NCI-H1694 treated with DMSO at 0.1 percent for 48 hours (cell line): ENCODE measurements around the gene DAB2.
"Not testable (repeated sequence)": the region's sequence is repeated elsewhere in the genome, so short reads cannot be mapped to it uniquely, and the experiment has no call there.

Experiments used
- DNase-seq: peaks from one replicate; lab custom pipeline; 2025; lab: John Stamatoyannopoulos, UW

The DAB2 gene

DNA sequence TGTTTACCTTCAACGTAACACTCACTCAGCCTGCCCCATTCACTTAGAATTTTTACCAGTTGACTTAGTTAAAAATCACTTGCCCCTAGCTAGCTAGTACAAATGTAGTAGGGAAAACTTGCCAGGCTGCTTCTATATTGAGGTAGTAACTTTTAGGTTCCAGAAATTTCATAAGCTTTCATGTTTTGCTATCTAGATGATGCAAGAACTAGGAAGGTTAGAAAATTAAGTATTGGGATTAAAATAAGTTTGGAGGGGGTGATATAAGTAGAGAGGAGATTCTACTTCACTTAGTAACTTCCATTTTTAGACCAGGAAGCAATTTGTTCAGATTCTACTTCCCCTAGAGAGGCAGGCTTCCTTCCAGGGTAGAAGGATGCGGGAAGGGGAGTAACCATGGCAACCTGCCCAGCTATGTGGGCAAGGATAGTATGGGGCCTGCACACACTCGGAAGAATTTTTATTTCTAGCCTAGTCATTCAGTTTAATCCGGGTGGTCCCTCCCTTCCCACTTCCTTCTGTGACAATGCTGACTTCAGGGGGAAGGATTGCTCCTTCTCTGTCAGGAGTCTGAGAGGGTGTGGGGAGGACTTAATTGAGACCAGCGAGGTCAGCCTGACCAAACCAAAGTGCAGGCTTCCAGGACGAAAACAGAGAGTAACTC lies 4.2 kb downstream of the DAB2 start:
- DNase-seq, result no peak

DNA sequence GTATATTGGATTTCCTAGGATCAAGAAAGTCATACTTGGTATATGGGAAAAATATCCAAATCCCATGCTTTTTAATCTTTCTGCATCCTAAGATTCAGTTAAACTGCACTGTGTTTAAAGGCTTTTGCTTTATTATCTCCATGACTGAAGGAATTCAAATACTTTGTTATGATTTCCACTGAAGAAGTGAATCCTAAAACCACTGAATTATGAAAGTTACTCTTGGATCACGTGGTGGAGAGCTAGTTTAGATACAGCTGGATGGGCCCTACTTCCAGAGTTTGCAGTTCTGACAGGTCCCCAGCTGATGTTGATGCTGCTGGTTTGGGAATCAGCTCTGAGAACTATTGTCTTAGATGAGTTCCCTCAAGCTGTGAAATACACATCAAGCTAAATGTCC lies 5.0 kb downstream of the DAB2 start:
- no peak for DNase-seq

DNA sequence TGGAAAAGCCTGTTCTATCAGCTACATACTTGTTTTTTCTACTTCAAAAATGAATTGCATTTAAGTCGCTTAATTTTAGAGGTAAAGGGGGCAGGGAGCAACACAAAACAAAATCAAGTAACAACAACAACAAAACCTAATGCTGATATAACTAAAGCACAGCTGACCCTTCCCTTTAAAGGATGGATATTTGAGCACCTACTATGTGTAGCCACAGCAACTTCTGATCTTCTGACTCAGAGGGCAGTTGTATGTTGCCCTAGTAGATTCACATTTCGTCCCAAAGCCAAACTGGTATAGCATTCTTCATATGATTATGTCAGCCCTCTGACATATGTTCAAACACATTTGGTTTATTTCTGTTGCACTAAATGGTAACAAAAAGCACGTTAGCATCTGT lies 6.8 kb downstream of the DAB2 start:
- DNase-seq, result no peak

DNA sequence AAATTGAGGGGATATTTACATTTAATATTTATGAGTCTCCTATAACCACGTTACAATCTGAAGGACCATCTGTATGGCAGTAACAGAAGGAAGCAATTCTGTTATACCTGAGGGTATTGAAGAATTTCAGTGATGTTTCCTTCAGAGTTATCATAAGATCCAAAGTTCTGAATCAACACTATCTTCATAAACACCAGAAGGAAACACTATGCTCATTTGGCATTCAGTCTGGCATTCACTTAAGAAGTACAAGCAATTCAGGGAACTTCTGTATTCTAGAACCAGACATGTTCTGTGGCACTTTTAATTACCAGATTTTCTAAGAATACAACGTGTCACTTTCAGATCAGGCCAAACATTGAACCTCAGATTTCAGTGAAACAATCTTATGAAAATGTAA lies 9.6 kb downstream of the DAB2 start:
- no peak for DNase-seq

DNA sequence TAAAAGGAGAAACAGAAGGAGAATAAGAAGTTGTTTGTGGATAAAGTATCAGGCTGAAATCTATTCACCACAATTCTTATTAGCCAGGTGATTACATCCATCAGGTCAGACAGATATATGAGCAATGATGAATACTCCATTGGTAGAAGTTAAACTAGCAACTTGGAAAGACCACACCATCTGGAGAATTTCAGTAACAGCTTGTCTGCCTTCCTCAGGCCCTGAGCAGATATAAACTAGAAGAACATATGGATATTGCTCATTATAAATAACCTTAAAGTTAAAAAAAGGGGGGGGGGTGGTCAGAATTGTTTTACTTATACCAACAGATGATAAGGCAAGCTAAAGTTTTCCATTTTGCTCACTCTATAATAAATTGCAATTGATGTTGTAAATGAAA lies 10.4 kb downstream of the DAB2 start:
- DNase-seq, result no peak

DNA sequence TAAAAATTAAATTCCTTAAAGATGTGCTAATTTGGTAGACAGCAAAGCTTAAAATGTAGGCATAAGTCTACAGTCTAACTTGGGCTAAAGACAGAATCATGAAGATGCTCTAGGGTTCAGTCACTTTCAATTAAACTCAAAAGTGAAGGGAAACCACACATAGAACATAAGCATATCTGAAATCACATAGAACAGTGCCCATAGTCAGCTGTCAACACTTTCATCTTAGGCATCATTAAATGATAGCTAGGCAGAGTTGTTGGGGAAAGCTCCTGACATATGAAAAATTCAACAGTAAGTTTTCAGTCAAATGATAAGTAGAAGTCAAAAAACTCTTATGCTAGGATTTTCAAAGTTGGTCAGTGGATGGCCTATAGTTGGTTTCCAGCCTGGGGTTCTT lies 11.0 kb downstream of the DAB2 start:
- DNase-seq, result no peak

DNA sequence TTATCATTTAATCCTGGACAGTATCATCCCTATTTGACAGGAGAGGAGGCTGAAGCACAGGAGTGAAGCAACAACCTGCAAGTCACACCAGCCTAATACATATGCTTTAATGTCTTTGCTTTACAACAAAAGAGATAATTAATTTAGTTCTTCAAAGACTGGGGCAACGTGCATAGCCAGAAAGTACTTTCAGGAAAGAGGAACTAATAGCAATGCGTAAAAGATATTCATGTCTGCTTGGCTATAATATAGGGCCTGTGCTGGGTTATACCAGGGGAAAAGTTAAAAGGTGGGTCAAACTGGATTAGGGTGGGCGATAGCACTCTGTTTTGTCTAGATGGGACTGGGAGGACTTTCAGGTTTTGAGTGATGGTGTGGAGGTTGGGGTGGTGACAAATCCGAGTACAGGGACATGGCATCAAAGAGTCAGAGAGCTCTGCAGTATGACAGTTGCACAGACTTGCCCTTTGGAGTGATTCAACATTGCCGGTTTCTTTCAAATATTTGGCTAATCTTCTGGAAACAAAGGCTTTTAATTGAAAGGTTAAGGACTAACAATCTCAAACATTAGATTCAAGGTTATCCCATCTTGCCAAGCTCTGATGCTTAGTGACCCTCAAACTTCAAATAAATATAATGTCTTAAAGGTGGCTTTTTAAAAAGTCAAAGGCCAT lies 11.9 kb downstream of the DAB2 start:
- DNase-seq, result no peak

DNA sequence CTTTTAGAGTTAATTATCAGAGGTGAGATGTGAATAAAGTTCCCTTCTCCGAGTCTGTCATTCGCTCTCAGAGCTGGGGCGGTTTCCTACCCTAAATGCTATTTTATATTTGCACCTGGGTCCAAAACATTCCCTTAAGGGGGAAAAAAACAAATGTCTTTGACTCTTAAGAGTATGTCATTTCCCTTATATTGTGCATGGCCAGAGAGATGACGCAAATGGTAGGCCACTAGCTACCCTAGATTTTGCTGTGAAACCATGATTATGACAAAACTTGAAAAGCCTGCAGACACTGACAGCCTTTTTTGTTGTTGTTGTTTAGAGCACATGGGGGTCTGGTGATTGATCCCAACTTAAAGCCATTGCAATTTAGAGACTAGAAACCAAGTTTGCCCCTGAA lies 12.8 kb downstream of the DAB2 start:
- DNase-seq, result no peak

DNA sequence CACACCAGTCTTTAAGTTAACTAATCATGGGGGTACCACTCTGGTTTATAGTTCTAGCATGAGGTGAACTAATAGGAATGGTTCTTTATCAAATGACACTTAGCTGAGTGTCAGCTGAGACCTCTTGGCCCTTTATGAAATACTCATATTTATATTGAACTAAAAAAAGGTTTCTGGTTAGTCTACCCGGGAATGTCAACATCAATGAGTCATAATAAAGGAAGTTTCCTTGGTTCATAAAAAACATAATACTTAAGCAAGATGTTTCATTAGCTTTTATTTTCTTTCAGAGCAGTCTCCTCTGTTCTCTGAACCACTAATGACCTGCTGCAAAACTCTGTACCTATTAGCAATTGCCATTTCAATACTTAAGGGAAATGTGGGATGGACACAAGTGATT lies 13.7 kb downstream of the DAB2 start:
- no peak for DNase-seq

DNA sequence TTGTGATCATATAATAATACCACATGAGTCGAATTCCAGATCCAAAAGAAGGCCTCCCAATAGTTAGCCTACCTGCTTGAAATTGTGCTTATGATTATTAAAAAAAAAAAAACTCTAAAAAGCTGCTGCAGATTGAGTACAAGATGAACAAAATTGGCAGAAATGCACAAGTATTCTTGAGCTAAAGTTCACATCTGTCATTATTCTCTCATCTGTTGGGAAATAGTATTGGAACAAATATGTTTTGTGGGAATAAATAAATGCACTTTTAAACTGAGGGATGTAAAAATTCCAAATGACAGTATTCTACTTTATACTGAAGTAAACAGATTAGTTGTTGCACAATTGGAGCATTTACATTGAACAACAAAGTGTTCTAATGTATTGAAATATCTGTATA lies 15.7 kb downstream of the DAB2 start:
- no peak for DNase-seq

DNA sequence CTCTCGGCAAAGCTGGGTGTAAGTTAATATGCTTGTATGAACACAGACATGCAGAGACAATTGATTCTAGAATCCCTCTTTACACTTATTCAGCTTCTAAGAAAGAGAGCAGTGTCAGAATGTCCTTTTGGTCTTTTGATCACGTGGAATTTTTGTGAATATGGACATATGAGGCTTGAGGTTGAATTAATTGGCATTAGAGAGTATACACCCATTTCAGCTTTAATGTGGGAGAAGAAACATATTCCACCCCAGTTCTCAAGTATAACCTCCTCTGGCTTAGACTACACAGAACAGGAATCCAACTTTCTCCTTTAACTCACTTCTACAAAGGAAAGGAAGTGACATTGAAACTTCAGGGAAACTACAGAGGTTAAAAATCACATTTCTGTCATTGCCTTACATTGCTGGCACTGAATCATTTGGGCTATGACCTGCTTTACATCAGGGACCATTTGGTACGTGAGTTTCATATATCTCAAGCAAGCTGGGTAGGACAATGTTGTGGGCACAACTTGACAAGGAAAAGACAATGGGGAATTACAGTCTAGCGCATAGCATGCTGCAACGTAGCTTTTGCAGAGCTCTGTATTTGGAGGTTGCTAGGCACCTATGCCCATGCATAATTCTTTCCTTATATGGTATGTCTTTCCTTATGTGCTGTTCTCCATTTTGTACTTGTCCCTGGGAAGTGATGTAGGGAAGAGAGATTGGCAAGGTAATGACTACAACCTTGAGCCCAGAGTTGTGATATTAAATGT lies 19.5 kb downstream of the DAB2 start:
- DNase-seq, result no peak

DNA sequence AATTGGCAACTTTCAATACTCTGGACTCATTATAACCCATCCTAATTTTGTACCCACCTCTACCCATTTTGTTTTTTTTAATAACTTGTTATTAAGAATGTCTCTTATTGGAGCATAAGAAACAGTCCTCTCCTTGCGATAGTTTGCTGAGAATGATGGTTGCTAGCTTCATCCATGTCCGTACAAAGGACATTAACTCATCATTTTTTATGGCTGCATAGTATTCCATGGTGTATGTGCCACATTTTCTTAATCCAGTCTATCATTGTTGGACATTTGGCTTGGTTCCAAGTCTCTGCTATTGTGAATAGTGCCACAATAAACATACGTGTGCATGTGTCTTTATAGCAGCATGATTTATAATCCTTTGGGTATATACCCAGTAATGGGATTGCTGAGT lies 21.0 kb downstream of the DAB2 start:
- not testable (repeated sequence) for DNase-seq

DNA sequence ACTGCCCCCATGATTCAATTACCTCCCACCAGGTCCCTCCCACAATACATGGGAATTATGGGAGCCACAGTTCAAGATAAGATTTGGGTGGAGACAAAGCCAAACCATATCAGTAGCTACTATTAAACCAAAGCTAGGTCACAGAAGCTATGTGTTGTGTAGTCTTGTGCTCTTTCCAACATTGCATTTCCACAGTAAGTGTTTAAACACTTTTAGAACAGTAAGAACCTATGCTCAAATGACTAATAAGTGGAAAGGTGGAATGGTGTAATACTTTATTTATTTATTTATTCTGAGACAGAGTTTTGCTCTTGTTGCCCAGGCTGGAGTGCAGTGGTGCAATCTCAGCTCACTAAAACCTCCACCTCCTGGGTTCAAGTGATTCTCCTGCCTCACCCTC lies 22.6 kb downstream of the DAB2 start:
- not testable (repeated sequence) for DNase-seq

DNA sequence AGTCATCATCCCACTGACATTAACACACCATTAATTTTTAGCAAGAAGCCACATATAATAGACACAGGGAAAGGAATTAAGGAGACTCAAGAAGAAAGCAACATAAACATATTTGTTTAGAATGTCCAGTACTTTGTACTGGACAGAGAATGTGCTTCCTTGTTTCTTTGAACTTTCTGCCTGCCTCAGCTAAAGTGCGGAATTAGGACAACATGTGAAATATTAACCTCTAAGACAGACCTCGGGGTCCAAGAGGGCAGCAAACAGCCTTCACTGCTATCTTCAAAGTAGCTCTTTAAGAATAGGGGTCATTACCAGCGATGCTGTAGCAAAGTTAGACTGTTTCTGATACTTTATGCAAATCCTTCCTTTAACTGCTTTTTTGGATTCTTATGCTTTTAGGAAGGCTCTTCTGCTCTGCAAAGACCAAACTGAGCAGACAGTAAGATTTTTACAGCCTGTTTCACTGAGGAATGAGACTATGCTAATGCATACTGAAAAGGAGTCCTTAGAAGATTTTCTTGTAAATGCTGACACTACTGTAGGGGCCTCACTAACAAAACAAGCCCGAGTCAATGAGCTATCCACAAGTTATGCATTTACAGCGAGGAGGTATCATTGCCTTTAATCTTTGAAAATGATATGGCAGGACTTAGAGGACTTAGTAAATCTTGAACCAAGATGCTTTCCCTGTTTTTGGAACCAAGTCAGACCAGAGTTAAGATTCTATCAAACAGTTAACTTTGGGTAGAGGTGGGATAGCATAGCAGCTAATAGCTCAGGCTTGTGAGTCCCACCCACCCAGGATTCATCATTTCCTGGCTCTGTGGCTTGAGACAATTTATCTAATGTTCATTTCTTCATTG lies 23.8 kb downstream of the DAB2 start:
- DNase-seq, result no peak

DNA sequence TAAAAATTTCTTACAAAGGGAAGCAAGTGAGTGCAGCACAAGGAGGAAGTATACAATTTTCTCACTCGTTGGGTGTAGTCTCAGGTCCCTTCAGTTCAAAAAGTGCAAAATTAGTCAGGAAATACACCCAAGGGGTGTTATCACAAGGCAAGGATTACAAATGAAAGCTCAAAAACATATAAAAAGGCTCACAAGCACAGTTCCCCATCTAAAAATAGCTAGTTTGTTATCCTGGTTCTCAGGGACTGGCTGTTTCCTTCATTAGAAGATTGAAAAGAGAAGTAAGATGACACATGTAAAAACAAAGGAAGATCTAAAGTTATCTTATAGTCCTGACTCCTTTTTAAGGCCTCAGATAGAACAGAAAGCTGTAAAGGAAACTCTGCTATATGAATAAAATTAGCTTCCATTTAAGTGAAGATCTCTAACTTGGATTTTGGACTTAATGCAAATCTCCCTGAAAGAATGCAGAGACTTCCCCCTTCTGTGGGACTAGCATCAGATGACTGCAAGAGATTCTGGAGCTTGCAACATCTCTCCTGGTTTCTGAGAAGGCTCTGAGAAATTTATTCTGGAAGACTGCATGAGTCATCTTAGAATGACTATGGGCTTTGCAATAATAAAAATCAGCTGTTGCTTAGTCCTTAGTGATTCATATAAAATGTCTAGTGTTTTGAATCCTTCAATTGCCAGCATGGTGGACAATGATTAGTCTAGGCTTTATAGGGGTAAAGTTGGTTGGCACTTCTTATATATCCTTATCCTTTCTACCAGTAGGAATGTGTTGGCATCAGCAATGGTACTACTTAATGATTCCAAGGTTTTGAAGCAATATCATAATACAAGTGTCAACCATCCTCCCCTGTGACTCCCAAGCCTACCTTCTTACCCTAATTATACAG lies 25.4 kb downstream of the DAB2 start:
- no peak for DNase-seq

DNA sequence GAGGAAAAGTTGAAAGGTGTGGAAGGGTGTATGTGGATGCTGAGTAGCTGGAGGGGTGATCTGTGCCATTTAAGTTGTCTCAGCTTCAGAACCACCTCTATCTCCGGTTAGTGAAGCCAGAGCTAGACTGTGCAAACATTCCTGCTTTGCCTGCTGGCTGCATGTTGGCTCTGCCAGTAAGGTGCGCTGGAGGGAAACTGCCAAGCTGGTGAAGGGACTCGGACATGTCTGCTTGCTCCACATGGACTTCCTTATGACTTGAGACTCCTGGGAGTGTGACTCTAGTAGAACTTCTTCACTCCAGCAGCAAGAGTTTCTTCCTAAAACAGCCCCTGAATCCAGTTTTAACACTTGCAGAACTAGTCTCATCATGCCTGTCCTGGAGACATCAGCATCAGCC lies 27.9 kb downstream of the DAB2 start:
- DNase-seq, result no peak

DNA sequence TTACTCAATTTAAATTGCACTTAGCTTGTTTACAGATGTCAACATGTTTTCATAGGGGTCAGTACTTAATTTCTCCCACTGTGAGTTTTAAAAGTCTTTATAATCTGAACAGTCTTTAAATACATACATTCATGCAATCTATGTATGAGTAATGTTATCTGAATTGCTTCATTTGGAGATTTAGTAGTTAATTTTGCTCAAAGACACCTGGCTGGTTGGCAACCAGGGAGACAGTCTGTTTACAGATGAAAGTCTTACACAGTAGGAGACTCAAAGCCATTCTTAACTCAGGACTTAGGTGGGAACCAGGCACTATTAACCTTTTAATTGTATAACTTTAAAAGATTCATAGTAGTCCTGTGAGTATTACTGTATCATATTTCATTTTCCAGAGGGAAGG lies 29.3 kb downstream of the DAB2 start:
- DNase-seq, result no peak

DNA sequence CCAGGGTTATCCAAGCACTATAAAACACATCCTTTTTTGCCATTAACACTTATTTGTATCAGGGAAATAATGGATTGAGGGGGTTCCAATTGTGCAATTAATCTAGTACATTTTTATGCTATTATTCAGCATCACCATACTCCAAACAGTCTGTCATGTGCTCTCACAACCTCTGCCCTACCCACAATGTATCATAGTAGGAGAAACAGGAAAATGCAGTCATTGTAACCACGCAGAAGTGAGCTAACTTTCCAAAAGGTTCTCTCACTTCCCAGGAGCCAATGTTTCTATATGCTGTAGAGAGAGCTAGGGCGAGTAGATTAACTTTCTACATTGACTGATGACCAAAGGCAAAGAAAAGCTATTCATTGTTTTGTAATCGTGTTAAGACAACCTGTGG lies 29.8 kb downstream of the DAB2 start:
- no peak for DNase-seq

DNA sequence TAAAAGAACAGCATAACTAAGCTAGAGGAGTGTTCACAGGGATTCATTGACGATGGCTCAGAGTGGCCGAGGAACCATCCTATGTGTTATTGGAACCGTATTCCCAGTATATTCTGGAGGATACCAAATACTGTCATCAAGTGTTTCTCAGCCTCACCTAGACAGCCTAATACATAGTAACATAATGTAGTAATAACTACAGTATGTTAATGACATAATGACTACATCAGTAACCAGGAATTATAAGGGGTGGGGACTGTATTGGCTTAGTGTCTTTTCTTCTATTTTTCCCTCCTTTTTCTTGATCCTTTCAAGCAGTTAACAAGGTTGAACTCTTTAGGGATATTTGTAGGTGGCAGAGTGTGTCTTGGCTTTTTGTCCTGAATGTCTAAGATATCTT lies 33.8 kb downstream of the DAB2 start:
- DNase-seq, result no peak

DNA sequence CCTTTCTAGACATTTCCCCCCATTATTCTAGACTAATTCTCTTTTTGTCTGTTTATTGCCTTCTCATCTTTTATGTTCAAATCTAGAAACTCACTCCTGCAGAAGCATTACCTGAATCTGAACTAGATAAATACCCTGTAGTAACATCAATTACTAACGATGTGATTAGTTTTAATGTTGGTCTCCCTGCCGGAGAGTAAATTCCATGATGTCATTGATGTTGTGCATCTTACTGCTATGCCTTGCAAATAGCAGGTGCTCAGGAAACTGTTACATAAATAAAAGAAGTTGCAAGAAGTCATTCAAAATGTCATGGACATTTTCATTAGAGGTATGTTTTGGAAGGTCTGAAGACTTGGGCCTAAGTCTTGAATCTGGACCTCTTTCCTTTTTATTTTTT lies 37.5 kb downstream of the DAB2 start:
- no peak for DNase-seq

DNA sequence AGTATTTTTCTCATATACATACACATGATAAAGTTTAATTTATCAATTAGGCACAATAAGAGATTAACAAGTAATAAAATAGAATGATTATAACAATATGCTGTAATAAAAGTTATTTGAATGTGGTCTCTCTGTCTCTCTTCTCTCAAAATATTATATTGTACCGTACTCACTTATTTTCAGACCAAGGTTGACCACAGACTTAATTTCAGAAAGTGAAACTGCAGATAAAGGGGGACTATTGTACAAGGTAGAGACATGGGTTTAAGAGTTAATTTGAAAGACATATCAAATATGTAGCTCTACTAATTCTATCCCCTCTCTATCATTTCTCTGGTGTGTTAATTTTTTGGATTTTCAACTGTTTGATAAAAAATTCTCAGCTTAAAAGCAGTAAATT lies 40.5 kb downstream of the DAB2 start:
- DNase-seq, result no peak
